Measurements from ENCODE around the gene DISC1.

DNA sequence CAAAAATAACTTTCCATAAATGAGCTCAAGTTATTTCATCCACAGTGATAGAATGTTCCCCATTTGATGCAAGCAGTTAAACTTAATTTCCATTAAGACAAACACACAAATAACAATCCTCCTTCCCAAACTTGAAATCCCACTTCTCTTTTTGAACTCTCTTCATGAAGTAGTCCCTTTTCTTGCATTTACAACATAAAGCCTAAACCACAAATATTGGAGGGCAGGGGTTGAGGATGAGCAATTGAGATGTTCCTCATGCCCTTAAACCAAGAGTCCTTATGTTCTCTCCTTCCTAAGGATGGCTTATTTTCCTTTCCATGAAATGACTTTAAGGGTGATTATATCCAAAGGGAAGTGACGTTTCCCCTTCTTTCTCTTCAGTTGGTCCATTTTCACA lies 228.8 kb downstream of the DISC1 start:
- TF ChIP-seq, protein P1, sequence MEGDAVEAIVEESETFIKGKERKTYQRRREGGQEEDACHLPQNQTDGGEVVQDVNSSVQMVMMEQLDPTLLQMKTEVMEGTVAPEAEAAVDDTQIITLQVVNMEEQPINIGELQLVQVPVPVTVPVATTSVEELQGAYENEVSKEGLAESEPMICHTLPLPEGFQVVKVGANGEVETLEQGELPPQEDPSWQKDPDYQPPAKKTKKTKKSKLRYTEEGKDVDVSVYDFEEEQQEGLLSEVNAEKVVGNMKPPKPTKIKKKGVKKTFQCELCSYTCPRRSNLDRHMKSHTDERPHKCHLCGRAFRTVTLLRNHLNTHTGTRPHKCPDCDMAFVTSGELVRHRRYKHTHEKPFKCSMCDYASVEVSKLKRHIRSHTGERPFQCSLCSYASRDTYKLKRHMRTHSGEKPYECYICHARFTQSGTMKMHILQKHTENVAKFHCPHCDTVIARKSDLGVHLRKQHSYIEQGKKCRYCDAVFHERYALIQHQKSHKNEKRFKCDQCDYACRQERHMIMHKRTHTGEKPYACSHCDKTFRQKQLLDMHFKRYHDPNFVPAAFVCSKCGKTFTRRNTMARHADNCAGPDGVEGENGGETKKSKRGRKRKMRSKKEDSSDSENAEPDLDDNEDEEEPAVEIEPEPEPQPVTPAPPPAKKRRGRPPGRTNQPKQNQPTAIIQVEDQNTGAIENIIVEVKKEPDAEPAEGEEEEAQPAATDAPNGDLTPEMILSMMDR (conservative IDR thresholded peaks at IDR 0.05; ENCODE audit: low read depth, low read length): no peak
- TF ChIP-seq EZH2 (IDR thresholded peaks at IDR 0.05; ENCODE audit: borderline replicate concordance, low read depth, low read length, poor library complexity, severe bottlenecking): no peak
